Mesenchymal stem cell (in vitro differentiated cells and primary cell): Measurements from ENCODE around the gene CHRM3.

ENCODE experiments used
- DNase-seq: peaks from one replicate; pipeline ENCODE4 v3.0.0-alpha.2; 2013
- H2AFZ ChIP-seq: one replicate; pipeline ENCODE4 v1.6.1; 2013; ENCODE audit warnings: low read depth, mild to moderate bottlenecking, control low read depth, inconsistent platforms, low read length, moderate library complexity
- H2AK5ac ChIP-seq: 2 replicates; pipeline ENCODE4 v1.6.1; 2013; ENCODE audit warnings: low read length, moderate library complexity, mild to moderate bottlenecking, inconsistent platforms; ENCODE audit not compliant: severe bottlenecking
- H2BK120ac ChIP-seq: one replicate; pipeline ENCODE4 v1.6.1; 2013; ENCODE audit warnings: low read depth, mild to moderate bottlenecking, inconsistent platforms, low read length, moderate library complexity
- H2BK12ac ChIP-seq, 2 experiments: one replicate each; pipeline ENCODE4 v1.6.1; 2013; ENCODE audit warnings: inconsistent platforms in 2 of 2, low read length in 2 of 2, mild to moderate bottlenecking in 2 of 2, moderate library complexity in 2 of 2, control low read depth in 1 of 2
- H2BK15ac ChIP-seq: one replicate; pipeline ENCODE4 v1.6.1; 2013; ENCODE audit warnings: mild to moderate bottlenecking, low read depth, inconsistent platforms; ENCODE audit not compliant: poor library complexity, severe bottlenecking
- H2BK5ac ChIP-seq: 2 replicates; pipeline ENCODE4 v1.6.1; 2013; ENCODE audit warnings: low read depth, mild to moderate bottlenecking, low read length, control low read depth, inconsistent platforms; ENCODE audit not compliant: poor library complexity, severe bottlenecking
- H3K14ac ChIP-seq, 2 experiments: one replicate each; pipeline ENCODE4 v1.6.1; 2013; ENCODE audit warnings: inconsistent platforms in 2 of 2, low read length in 2 of 2, control low read depth in 1 of 2, mild to moderate bottlenecking in 1 of 2, moderate library complexity in 1 of 2
- H3K18ac ChIP-seq, 2 experiments: one replicate each; pipeline ENCODE4 v1.6.1; 2013; ENCODE audit warnings: inconsistent platforms in 2 of 2, low read length in 2 of 2, control low read depth in 1 of 2, low read depth in 1 of 2, mild to moderate bottlenecking in 1 of 2
- H3K23ac ChIP-seq, 2 experiments: one replicate each; pipeline ENCODE4 v1.6.1; 2013; ENCODE audit warnings: inconsistent platforms in 2 of 2, low read length in 2 of 2, mild to moderate bottlenecking in 2 of 2, moderate library complexity in 2 of 2, control low read depth in 1 of 2
- H3K27ac ChIP-seq: 2 replicates; pipeline ENCODE4 v1.5.1; 2013; ENCODE audit warnings: mild to moderate bottlenecking, moderate library complexity, low read length, control low read depth, inconsistent platforms; ENCODE audit not compliant: poor library complexity, severe bottlenecking
- H3K27me3 ChIP-seq, 2 experiments: 2 replicates each; pipeline versions ENCODE4 v1.6.1 to v1.7.0; 2013; ENCODE audit warnings: low read length in 2 of 2, mild to moderate bottlenecking in 2 of 2, moderate library complexity in 2 of 2, control low read depth in 1 of 2, inconsistent platforms in 1 of 2; ENCODE audit not compliant: control insufficient read depth in 1 of 2, insufficient read depth in 1 of 2
- H3K36me3 ChIP-seq, 2 experiments: 2 replicates each; pipeline versions ENCODE4 v1.6.1 to v1.7.0; 2013; ENCODE audit warnings: low read length in 2 of 2, control low read depth in 1 of 2, inconsistent platforms in 1 of 2, low read depth in 1 of 2, mild to moderate bottlenecking in 1 of 2; ENCODE audit not compliant: insufficient read depth in 2 of 2, control insufficient read depth in 1 of 2
- H3K4ac ChIP-seq, 2 experiments: one replicate each; pipeline ENCODE4 v1.6.1; 2013; ENCODE audit warnings: inconsistent platforms in 2 of 2, low read length in 2 of 2, mild to moderate bottlenecking in 2 of 2, moderate library complexity in 2 of 2, control low read depth in 1 of 2, low read depth in 1 of 2
- H3K4me1 ChIP-seq: 2 replicates; pipeline ENCODE4 v1.6.1; 2013; ENCODE audit warnings: low read depth, low read length, control low read depth; ENCODE audit not compliant: control insufficient read depth, insufficient read depth
- H3K4me2 ChIP-seq: 2 replicates; pipeline ENCODE4 v1.6.1; 2013; ENCODE audit warnings: low read length, mild to moderate bottlenecking, inconsistent platforms; ENCODE audit not compliant: poor library complexity, severe bottlenecking
- H3K4me3 ChIP-seq, 2 experiments: 2 replicates each; pipeline versions ENCODE4 v1.5.1 to v1.7.0; 2013; ENCODE audit warnings: low read length in 2 of 2, mild to moderate bottlenecking in 2 of 2, control low read depth in 1 of 2, low read depth in 1 of 2; ENCODE audit not compliant: insufficient read depth in 1 of 2
- H3K79me1 ChIP-seq: replicated peaks from 2 replicates; pipeline ENCODE4 v1.6.1; 2013; ENCODE audit warnings: mild to moderate bottlenecking, control low read depth, low read length, inconsistent platforms; ENCODE audit not compliant: poor library complexity, severe bottlenecking
- H3K9ac ChIP-seq: 2 replicates; pipeline ENCODE4 v1.7.0; 2013; ENCODE audit warnings: mild to moderate bottlenecking, low read length, moderate library complexity
- H3K9me3 ChIP-seq: 2 replicates; pipeline ENCODE4 v1.7.0; 2013; ENCODE audit warnings: mild to moderate bottlenecking, low read length; ENCODE audit not compliant: control insufficient read depth
- H4K8ac ChIP-seq: one replicate; pipeline ENCODE4 v1.6.1; 2013; ENCODE audit warnings: inconsistent platforms, mild to moderate bottlenecking, low read length, moderate library complexity
- H4K91ac ChIP-seq: one replicate; pipeline ENCODE4 v1.6.1; 2013; ENCODE audit warnings: mild to moderate bottlenecking, low read length, inconsistent platforms
- WGBS: methylation state at CpG from one replicate; pipeline ENCODE4 v1.1.7; 2013; ENCODE audit warnings: mixed read lengths; 5-methylcytosine and 5-hydroxymethylcytosine counted together

The CHRM3 gene

DNA sequence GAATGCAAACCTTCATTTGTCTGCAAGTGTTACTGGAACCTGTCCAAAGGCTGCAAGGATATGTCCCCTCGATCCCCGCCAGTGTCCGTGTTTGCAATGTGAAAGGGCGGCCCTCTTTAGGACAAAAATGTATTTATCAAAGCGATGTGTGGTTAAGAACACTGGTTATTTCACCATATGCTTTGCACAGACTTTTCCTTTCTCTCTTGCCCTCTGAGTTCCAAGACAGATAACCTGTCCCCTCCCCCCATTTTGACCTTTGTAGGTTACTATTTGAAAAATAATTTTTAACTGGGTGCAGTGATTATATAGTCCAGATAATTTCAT is 1.8 kb downstream of the CHRM3 start:
- Histone ChIP-seq H3K4me2 (no peak overlapping the region), H2BK12ac (no peak overlapping the region), H3K79me1 (no peaks in the 10 kb centered on the region), H2AFZ (no peak overlapping the region), H2BK15ac (no peak overlapping the region), H3K27ac (no peak overlapping the region), H4K8ac (no peak overlapping the region), H2BK120ac (no peak overlapping the region), H3K36me3 (no peaks in the 10 kb centered on the region), H3K4me3 (no peak overlapping the region), H2BK5ac (no peak overlapping the region), H3K9ac (no peak overlapping the region), H3K27me3 (peaks cover 37 to 56% of the 10 kb centered on the region in 2 experiments), H3K23ac (no peak overlapping the region), H3K18ac (no peak overlapping the region), H3K14ac (no peak overlapping the region), H3K9me3 (no peaks in the 10 kb centered on the region), H4K91ac (no peak overlapping the region), H2AK5ac (no peak overlapping the region), H3K4ac (no peak overlapping the region), H3K4me1 (peaks cover 20% of the 10 kb centered on the region)
- no peak for DNase-seq
- WGBS: 57% methylated on average over 5 of the region's 5 CpGs

DNA sequence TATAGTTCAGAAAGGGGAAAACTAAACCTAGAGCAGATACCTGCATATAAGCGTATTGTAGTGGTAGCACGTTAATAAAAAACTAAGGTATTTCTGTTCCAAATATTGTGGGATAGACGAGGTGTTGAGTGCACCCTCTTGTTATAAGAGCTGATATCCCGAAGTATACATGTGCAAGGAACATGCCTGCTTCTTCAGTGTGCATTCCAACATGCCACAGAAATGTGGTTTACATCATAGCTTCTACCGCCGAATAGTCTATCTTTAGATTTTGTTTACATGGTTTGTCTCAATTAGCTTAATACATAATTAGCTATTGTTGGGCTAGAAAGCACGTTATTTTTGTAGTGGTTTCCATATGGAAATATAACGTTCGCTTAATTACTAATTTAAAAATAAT is 2.2 kb downstream of the CHRM3 start:
- Histone ChIP-seq H4K91ac (no peak overlapping the region), H3K9me3 (no peaks in the 10 kb centered on the region), H3K14ac (no peak overlapping the region), H2AK5ac (no peak overlapping the region), H3K36me3 (no peaks in the 10 kb centered on the region), H3K27ac (no peak overlapping the region), H3K79me1 (no peaks in the 10 kb centered on the region), H3K9ac (no peak overlapping the region), H3K4me2 (no peak overlapping the region), H3K4me1 (peaks cover 20% of the 10 kb centered on the region), H3K18ac (no peak overlapping the region), H3K27me3 (peaks cover 36 to 52% of the 10 kb centered on the region in 2 experiments), H4K8ac (no peak overlapping the region), H2BK120ac (no peak overlapping the region), H3K4ac (no peak overlapping the region), H2BK15ac (no peak overlapping the region), H3K4me3 (no peak overlapping the region), H2BK5ac (no peak overlapping the region), H2AFZ (no peak overlapping the region), H3K23ac (no peak overlapping the region), H2BK12ac (no peak overlapping the region)
- WGBS: 86% methylated on average over 9 of the region's 9 CpGs
- no peak for DNase-seq

GRCh38 chr1:239389703-239390102 is 3.3 kb downstream of the CHRM3 start:
- Histone ChIP-seq H3K23ac (no peak overlapping the region), H3K27me3 (peaks cover 37 to 42% of the 10 kb centered on the region in 2 experiments), H3K14ac (no peak overlapping the region), H4K91ac (no peak overlapping the region), H4K8ac (no peak overlapping the region), H2BK15ac (no peak overlapping the region), H3K18ac (no peak overlapping the region), H3K27ac (no peak overlapping the region), H3K79me1 (no peaks in the 10 kb centered on the region), H2BK120ac (no peak overlapping the region), H2BK5ac (no peak overlapping the region), H3K4me1 (peaks cover 20% of the 10 kb centered on the region), H2AFZ (no peak overlapping the region), H3K9me3 (no peaks in the 10 kb centered on the region), H2BK12ac (no peak overlapping the region), H3K4me2 (no peak overlapping the region), H2AK5ac (no peak overlapping the region), H3K36me3 (no peaks in the 10 kb centered on the region), H3K4me3 (no peak overlapping the region), H3K9ac (no peak overlapping the region), H3K4ac (no peak overlapping the region)
- no peak for DNase-seq
- WGBS: 72% methylated on average over 2 of the region's 3 CpGs

- Histone ChIP-seq H3K79me1 (no peaks in the 10 kb centered on the region), H2BK120ac (no peak overlapping the region), H2AK5ac (no peak overlapping the region), H3K27ac (no peak overlapping the region), H3K23ac (no peak overlapping the region), H3K18ac (no peak overlapping the region), H3K9me3 (no peaks in the 10 kb centered on the region), H4K91ac (no peak overlapping the region), H4K8ac (no peak overlapping the region), H3K14ac (no peak overlapping the region), H3K4me3 (no peak overlapping the region), H2AFZ (no peak overlapping the region), H3K4ac (no peak overlapping the region), H3K4me2 (no peak overlapping the region), H2BK15ac (no peak overlapping the region), H2BK12ac (no peak overlapping the region), H3K36me3 (no peaks in the 10 kb centered on the region), H3K9ac (no peak overlapping the region), H2BK5ac (no peak overlapping the region), H3K4me1 (peaks cover 7% of the 10 kb centered on the region), H3K27me3 (peaks cover 17 to 20% of the 10 kb centered on the region in 2 experiments)
- WGBS: 71% methylated on average over 3 of the region's 3 CpGs
- no peak for DNase-seq
Measured at GRCh38 chr1:239392271-239392670, 5.9 kb downstream of the CHRM3 start.
